Vagina (tissue), 2 donors: ENCODE results near the gene ERC2.

Source experiments
- CTCF ChIP-seq, 3 experiments: fragments of 450-650 bp in 2 of 3; fragments of 200-600 bp in 1 of 3; sonication (generic) in 1 of 3; IDR thresholded peaks; one replicate each; pipeline ENCODE4 v1.5.1; 2017 to 2019; ENCODE audit warnings: antibody characterized with exemption in 3 of 3, mild to moderate bottlenecking in 2 of 3, moderate library complexity in 2 of 3
- POLR2AphosphoS5 ChIP-seq, 2 donors: sonication (generic); formaldehyde crosslinking; IDR thresholded peaks; one replicate each; pipeline ENCODE4 v1.9.0; 2017; ENCODE audit warnings: antibody characterized with exemption in 2 of 2, mild to moderate bottlenecking in 2 of 2, low read depth in 1 of 2; ENCODE audit not compliant: insufficient read depth in 1 of 2

DNA sequence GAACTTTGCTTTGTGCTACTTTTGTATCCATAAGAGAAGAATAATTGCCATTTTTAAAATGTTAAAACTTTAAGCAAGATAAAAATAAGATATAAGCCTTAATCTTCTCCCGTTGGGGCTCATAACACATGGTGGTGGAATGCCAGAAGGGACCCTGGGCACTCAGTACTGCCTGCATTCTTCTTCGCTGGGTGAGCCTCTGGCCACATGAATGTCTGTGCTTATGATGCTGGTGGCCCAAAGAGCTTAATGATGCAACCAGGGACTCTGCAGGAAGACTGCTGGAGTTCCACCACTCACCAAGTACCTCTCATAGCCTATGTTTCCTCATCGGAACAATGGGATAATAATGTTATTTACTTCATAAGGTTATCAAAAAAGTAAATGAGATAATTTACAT is 103.6 kb downstream of the ERC2 start:
- TF ChIP-seq CTCF (IDR thresholded peaks at IDR 0.05) (no peak), POLR2AphosphoS5 (IDR thresholded peaks at IDR 0.05; ENCODE audit: insufficient read depth in 1 of 2, low read depth in 1 of 2) (no peak)
